HepG2 (cell line): Measurements from ENCODE around the gene MBOAT7. TPM values are rescaled to one million over a fixed set of nuclear protein-coding genes. Genes with fewer than 3 reads are reported as not detected.

Experiments used
- AHDC1 ChIP-seq: sonication (generic); formaldehyde crosslinking; IDR thresholded peaks from 2 replicates; pipeline ENCODE4 v1.5.1; 2020; ENCODE audit warnings: mild to moderate bottlenecking, missing genetic modification reagents, borderline replicate concordance
- MED1 ChIP-seq: sonication (generic); formaldehyde crosslinking; IDR thresholded peaks from 2 replicates; pipeline ENCODE4 v1.4.0; 2020; ENCODE audit warnings: missing genetic modification reagents
- SNAPC4 ChIP-seq: sonication (generic); formaldehyde crosslinking; IDR thresholded peaks from 2 replicates; pipeline ENCODE4 v1.4.0; 2020; ENCODE audit warnings: mild to moderate bottlenecking, missing genetic modification reagents
- SRY ChIP-seq: sonication (generic); formaldehyde crosslinking; IDR thresholded peaks from 2 replicates; pipeline ENCODE4 v1.8.0; 2022; ENCODE audit warnings: mild to moderate bottlenecking, missing genetic modification reagents
- ZBTB7B ChIP-seq: sonication (generic); formaldehyde crosslinking; IDR thresholded peaks from 2 replicates; pipeline ENCODE4 v1.4.0; 2020; ENCODE audit warnings: missing genetic modification reagents
- ZNF468 ChIP-seq: sonication (generic); formaldehyde crosslinking; IDR thresholded peaks from 2 replicates; pipeline ENCODE4 v1.8.0; 2022; ENCODE audit warnings: mild to moderate bottlenecking, moderate library complexity, missing genetic modification reagents
- ZNF569 ChIP-seq: sonication (generic); formaldehyde crosslinking; IDR thresholded peaks from 2 replicates; pipeline ENCODE4 v1.5.0; 2020; ENCODE audit warnings: mild to moderate bottlenecking, missing genetic modification reagents, moderate library complexity, borderline replicate concordance
- ZNF678 ChIP-seq: sonication (generic); formaldehyde crosslinking; IDR thresholded peaks from 2 replicates; pipeline ENCODE4 v1.4.0; 2020; ENCODE audit warnings: mild to moderate bottlenecking, missing genetic modification reagents
- ZNF776 ChIP-seq: sonication (generic); formaldehyde crosslinking; IDR thresholded peaks from 2 replicates; pipeline ENCODE4 v1.4.0; 2020; ENCODE audit warnings: mild to moderate bottlenecking, missing genetic modification reagents
- ZNF850 ChIP-seq: sonication (generic); formaldehyde crosslinking; conservative IDR thresholded peaks from 2 replicates; pipeline ENCODE4 v1.9.0; 2021; ENCODE audit warnings: mild to moderate bottlenecking, missing genetic modification reagents
- polyA plus RNA-seq, 8 experiments: library from polyadenylated mRNA; depleted of rRNA in 3 of 8; stranded (reverse) in 7 of 8; unstranded in 1 of 8; fragments of >200 nt; fragmentation: Illumina TruSeq in 4 of 8; extraction: Trizol in 4 of 8; gene quantifications; 2 replicates each; pipeline versions ENCODE4 v1.2.1 to v1.2.3, GENCODE V29; 2011 to 2016; ENCODE audit warnings: low read depth in 4 of 8, missing spikeins in 1 of 8, mixed read lengths in 1 of 8; ENCODE audit not compliant: insufficient read depth in 1 of 8
- total RNA-seq, 5 experiments: library from RNA; depleted of rRNA; stranded (reverse); fragments of >200 nt; fragmentation: Illumina TruSeq; extraction: Trizol; gene quantifications; 2 replicates each; pipeline ENCODE4 v1.2.3, GENCODE V29; 2016; ENCODE audit warnings: low read depth in 1 of 5
- TF ChIP-seq, protein P1 (sequence below): sonication (generic); formaldehyde crosslinking; IDR thresholded peaks from 2 replicates; pipeline ENCODE4 v1.4.0; 2020; ENCODE audit warnings: missing genetic modification reagents
- TF ChIP-seq, protein P2 (sequence below), 2 experiments: sonication (generic) in 1 of 2; formaldehyde crosslinking in 1 of 2; IDR thresholded peaks; 2 replicates each; pipeline versions ENCODE4 v1.4.0 to v1.6.1; 2018 to 2020; ENCODE audit warnings: missing genetic modification reagents in 2 of 2, borderline replicate concordance in 1 of 2, low read depth in 1 of 2, mild to moderate bottlenecking in 1 of 2, missing biosample characterization in 1 of 2

Gene MBOAT7
- total and polyA plus RNA-seq, 2 of the 13 experiments (the other 11 are each of a cell fraction or from before 2014, with no cell fraction given) = 22.2 to 25.5 TPM

GRCh38 chr19:54191011-54191810, 1.8 kb upstream of the MBOAT7 start, which contains the start of gene TSEN34 (continued):
- no peak for TF ChIP-seq AHDC1 (CRISPR knock-in tag)
- no peak for TF ChIP-seq ZNF569 (CRISPR knock-in tag)
- peak; percentile 31; the same call in 1 of the 2 replicates for TF ChIP-seq ZBTB7B (CRISPR knock-in tag)
- TF ChIP-seq MED1 (CRISPR knock-in tag) = peak; percentile 33
- 0 out of 2 replicates have a peak, but pooled peaks have one; percentile 65 for TF ChIP-seq ZNF468
- no peak for TF ChIP-seq SNAPC4
- TF ChIP-seq, protein P1, sequence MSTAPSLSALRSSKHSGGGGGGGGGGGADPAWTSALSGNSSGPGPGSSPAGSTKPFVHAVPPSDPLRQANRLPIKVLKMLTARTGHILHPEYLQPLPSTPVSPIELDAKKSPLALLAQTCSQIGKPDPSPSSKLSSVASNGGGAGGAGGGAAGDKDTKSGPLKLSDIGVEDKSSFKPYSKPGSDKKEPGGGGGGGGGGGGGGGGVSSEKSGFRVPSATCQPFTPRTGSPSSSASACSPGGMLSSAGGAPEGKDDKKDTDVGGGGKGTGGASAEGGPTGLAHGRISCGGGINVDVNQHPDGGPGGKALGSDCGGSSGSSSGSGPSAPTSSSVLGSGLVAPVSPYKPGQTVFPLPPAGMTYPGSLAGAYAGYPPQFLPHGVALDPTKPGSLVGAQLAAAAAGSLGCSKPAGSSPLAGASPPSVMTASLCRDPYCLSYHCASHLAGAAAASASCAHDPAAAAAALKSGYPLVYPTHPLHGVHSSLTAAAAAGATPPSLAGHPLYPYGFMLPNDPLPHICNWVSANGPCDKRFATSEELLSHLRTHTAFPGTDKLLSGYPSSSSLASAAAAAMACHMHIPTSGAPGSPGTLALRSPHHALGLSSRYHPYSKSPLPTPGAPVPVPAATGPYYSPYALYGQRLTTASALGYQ (CRISPR knock-in tag) = no peak
- TF ChIP-seq, protein P2, sequence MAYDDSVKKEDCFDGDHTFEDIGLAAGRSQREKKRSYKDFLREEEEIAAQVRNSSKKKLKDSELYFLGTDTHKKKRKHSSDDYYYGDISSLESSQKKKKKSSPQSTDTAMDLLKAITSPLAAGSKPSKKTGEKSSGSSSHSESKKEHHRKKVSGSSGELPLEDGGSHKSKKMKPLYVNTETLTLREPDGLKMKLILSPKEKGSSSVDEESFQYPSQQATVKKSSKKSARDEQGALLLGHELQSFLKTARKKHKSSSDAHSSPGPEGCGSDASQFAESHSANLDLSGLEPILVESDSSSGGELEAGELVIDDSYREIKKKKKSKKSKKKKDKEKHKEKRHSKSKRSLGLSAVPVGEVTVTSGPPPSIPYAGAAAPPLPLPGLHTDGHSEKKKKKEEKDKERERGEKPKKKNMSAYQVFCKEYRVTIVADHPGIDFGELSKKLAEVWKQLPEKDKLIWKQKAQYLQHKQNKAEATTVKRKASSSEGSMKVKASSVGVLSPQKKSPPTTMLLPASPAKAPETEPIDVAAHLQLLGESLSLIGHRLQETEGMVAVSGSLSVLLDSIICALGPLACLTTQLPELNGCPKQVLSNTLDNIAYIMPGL (CRISPR knock-in tag; IDR thresholded peaks at IDR 0.05; ENCODE audit: borderline replicate concordance in 1 of 2, low read depth in 1 of 2) = peak in 1 of 2 experiments; percentile 71; a peak in 3 of 4 replicates
- peak; percentile 57; the same call in 1 of the 2 replicates for TF ChIP-seq ZNF776 (CRISPR knock-in tag)
- 0 out of 2 replicates have a peak, but pooled peaks have one; percentile 58 for TF ChIP-seq SRY
- TF ChIP-seq ZNF850 (CRISPR knock-in tag) = no peak
- no peak for TF ChIP-seq ZNF678 (CRISPR knock-in tag)
